ENCODE data around the gene TXNDC8.
"Not testable (repeated sequence)": the region's sequence is repeated elsewhere in the genome, so short reads cannot be mapped to it uniquely, and the experiment has no call there.

TXNDC8 gene

DNA sequence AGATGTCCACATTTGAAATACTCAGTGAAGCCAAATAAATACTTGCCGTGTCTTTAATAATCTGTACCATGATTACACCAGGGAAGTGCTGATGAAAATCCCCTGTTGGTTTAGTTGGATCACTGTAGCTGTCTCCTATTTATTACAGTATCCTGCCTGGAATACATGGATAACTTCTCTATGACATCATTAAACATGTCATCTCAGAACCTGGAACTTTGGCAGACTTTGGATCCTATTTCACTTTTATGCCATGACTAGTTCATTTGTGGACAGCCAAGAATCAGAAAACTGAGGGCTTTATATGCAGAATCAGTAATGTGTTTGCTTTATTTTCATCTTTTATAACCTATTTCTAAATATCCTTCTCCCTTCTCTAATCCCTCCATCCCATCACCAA lies at the start of gene TXNDC8:
TXNDC8 (minus strand) TSS at position 137 of the 400 bp plus-strand sequence.
- DNase-seq: no peak
- H3K4me1 ChIP-seq: peaks cover 0 to 4% (median 0%) of the 10 kb centered on the region in 4 donors
- TF ChIP-seq, protein P1, sequence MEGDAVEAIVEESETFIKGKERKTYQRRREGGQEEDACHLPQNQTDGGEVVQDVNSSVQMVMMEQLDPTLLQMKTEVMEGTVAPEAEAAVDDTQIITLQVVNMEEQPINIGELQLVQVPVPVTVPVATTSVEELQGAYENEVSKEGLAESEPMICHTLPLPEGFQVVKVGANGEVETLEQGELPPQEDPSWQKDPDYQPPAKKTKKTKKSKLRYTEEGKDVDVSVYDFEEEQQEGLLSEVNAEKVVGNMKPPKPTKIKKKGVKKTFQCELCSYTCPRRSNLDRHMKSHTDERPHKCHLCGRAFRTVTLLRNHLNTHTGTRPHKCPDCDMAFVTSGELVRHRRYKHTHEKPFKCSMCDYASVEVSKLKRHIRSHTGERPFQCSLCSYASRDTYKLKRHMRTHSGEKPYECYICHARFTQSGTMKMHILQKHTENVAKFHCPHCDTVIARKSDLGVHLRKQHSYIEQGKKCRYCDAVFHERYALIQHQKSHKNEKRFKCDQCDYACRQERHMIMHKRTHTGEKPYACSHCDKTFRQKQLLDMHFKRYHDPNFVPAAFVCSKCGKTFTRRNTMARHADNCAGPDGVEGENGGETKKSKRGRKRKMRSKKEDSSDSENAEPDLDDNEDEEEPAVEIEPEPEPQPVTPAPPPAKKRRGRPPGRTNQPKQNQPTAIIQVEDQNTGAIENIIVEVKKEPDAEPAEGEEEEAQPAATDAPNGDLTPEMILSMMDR (IDR thresholded peaks at IDR 0.05): no peak
- H3K27me3 ChIP-seq: no peaks in the 10 kb centered on the region
- no peaks in the 10 kb centered on the region for H3K36me3 ChIP-seq
- H3K9me3 ChIP-seq: no peaks in the 10 kb centered on the region
- no peak within 1 kb of the TSS for H3K27ac ChIP-seq
- intact Hi-C loops (cut with DNase I; ENCODE audit: low total_unique reads): no loop called here
- H3K4me3 ChIP-seq: no peak within 1 kb of the TSS

DNA sequence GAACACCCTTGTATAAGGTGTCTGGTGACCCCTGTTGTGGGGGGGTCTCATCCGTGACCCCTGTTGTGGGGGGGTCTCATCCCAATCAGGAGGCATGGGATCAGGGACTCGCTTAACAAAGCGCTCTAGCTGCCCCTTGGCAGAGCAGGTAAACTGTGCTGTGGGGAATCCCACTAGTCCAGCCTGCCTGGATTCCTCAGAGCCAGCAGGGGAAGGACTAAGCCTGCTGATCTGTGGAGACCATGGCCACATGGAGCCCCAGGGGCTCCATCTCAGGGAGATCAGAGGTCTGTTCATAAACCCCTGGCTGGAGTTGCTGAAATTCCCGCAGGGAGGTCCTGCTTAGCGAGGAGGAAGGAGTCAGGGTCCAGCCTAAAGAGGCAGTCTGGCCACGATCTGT lies 45.8 kb upstream of the TXNDC8 start:
- Histone ChIP-seq H3K27ac (no peak overlapping the region), H3K4me3 (no peak overlapping the region), H3K36me3 (peaks cover 0 to 14% (median 4%) of the 10 kb centered on the region in 3 donors), H3K4me1 (no peaks in the 10 kb centered on the region), H3K27me3 (no peaks in the 10 kb centered on the region), H3K9me3 (no peaks in the 10 kb centered on the region)
- TF ChIP-seq, protein P1 (IDR thresholded peaks at IDR 0.05): no peak
- intact Hi-C loops (cut with DNase I; ENCODE audit: low total_unique reads): no loop called here
- no peak for DNase-seq

DNA sequence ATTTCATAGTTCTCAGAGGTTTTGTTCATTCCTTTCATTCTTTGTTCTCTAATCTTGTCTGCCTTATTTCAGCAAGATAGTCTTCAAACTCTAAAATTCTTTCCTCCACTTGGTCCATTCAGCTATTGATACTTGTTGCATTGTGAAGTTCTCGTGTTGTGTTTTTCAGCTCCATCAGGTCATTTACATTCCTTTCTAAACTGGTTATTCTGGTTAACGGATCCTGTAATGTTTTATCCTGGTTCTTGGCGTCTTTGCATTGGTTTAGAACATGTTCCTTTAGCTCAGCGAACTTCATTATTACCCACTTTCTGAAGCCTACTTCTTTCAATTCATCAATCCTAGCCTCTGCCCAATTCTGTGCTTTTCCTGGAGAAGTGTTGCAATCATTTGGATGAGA lies 45.1 kb upstream of the TXNDC8 start:
- TF ChIP-seq, protein P1 (IDR thresholded peaks at IDR 0.05): no peak
- no peak overlapping the region for H3K27ac ChIP-seq
- H3K36me3 ChIP-seq: peaks cover 0 to 14% (median 4%) of the 10 kb centered on the region in 3 donors
- intact Hi-C loops (cut with DNase I; ENCODE audit: low total_unique reads): no loop called here
- no peak overlapping the region for H3K4me3 ChIP-seq
- H3K27me3 ChIP-seq: no peaks in the 10 kb centered on the region
- no peaks in the 10 kb centered on the region for H3K9me3 ChIP-seq
- no peak for DNase-seq
- no peaks in the 10 kb centered on the region for H3K4me1 ChIP-seq

DNA sequence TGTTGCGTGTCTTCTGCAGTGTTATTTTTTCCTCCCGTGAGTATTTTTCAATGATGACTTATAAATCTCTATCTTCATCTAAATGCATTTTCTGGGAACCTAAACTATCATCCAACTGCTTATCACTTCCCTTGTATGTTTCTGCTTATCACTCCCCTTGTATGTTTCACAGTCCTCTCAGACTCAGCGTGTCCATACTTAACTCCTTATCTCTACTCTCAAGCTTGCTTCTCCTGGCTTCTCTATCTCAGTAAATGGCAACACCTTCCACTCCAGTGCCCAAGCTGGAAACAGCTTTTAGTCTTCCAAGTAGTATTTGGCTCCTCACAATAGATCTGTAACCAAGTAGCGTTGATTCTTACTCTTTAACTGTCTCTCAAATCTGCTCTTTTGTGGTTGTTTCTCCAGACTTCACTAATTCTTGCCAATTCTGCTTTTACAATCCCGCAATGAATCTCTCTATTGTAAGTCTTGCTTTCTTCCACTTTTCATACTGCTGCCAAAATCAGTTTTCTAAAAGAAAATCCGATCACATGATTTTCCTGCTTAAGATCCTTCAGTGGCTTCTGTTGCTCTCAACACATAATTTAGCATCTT lies 33.8 kb upstream of the TXNDC8 start:
- no peak for DNase-seq
- intact Hi-C loops (cut with DNase I; ENCODE audit: low total_unique reads): no loop called here
- Histone ChIP-seq H3K9me3 (no peaks in the 10 kb centered on the region), H3K27me3 (no peaks in the 10 kb centered on the region), H3K27ac (no peak overlapping the region), H3K4me3 (no peak overlapping the region), H3K4me1 (no peaks in the 10 kb centered on the region), H3K36me3 (no peaks in the 10 kb centered on the region)
- TF ChIP-seq, protein P1 (IDR thresholded peaks at IDR 0.05): no peak

DNA sequence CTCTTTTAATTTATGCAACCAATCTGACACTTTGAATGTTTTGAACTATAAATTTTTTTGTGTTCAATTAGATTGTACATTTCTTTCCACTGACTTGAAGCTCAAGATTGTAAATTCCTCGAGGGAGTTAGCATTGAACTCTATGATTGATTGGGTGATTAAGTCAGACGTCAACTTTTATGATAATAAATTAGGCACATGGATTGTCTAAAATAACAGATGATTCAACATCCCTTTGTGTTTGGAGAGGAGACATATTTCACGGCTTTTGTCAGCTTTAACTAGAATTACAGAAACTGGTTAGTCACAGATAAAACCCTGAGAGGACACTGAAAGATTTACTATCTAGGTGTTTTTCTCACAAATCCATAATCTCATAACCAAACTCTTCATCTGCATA lies 32.7 kb upstream of the TXNDC8 start:
- Histone ChIP-seq H3K27me3 (no peaks in the 10 kb centered on the region), H3K9me3 (no peaks in the 10 kb centered on the region), H3K4me3 (no peak overlapping the region), H3K4me1 (no peaks in the 10 kb centered on the region), H3K36me3 (no peaks in the 10 kb centered on the region), H3K27ac (no peak overlapping the region)
- DNase-seq: no peak
- TF ChIP-seq, protein P1 (IDR thresholded peaks at IDR 0.05): no peak
- intact Hi-C loops (cut with DNase I; ENCODE audit: low total_unique reads): no loop called here

DNA sequence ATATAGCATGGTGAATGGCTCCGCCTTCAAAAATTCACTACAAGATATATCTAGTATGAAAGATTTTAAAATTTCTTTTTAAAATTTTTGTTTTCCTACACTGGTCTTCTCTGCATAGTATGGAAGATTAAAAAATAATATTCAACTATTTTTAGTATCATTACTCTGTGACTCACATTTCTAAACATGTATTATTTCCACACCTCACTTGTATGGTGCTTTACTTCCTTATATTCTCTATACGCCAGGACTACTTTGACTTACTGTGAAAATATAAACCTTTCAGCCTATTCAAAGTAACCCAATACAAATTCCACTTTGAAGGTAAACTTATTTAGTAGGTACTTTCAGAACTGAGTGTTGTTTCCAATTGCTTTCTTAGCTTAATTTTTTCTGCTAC lies 26.8 kb upstream of the TXNDC8 start:
- H3K4me1 ChIP-seq: no peaks in the 10 kb centered on the region
- no peaks in the 10 kb centered on the region for H3K36me3 ChIP-seq
- intact Hi-C loops (cut with DNase I; ENCODE audit: low total_unique reads): no loop called here
- no peaks in the 10 kb centered on the region for H3K27me3 ChIP-seq
- no peak overlapping the region for H3K27ac ChIP-seq
- no peak overlapping the region for H3K4me3 ChIP-seq
- no peak for DNase-seq
- TF ChIP-seq, protein P1 (IDR thresholded peaks at IDR 0.05): no peak
- H3K9me3 ChIP-seq: no peaks in the 10 kb centered on the region

DNA sequence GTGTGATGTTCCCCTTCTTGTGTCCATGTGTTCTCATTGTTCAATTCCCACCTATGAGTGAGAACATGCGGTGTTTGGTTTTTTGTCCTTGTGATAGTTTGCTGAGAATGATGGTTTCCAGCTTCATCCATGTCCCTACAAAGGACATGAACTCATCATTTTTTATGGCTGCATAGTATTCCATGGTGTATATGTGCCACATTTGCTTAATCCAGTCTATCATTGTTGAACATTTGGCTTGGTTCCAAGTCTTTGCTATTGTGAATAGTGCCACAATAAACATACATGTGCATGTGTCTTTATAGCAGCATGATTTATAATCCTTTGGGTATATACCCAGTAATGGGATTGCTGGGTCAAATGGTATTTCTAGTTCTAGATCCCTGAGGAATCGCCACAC lies 21.3 kb upstream of the TXNDC8 start:
- intact Hi-C loops (cut with DNase I; ENCODE audit: low total_unique reads); H3K27ac ChIP-seq; DNase-seq; H3K4me3 ChIP-seq; H3K9me3 ChIP-seq; H3K4me1 ChIP-seq; H3K36me3 ChIP-seq; H3K27me3 ChIP-seq: not testable (repeated sequence)

Measured in tibial artery (tissue), 4 donors.